Suprapubic skin (tissue), 4 donors: ENCODE results near the gene CLMN.

ENCODE experiments used
- EP300 ChIP-seq: sonication (generic); formaldehyde crosslinking; IDR thresholded peaks from one replicate; pipeline ENCODE4 v1.6.1; 2017; ENCODE audit warnings: antibody characterized with exemption
- POLR2A ChIP-seq, 2 donors: fragments of 450-650 bp; IDR thresholded peaks; one replicate each; pipeline ENCODE4 v1.6.1; 2017; ENCODE audit warnings: antibody characterized with exemption in 2 of 2, mild to moderate bottlenecking in 2 of 2, moderate library complexity in 2 of 2
- POLR2AphosphoS5 ChIP-seq, 3 donors: sonication (generic); formaldehyde crosslinking; IDR thresholded peaks; one replicate each; pipeline ENCODE4 v1.6.1; 2017; ENCODE audit warnings: antibody characterized with exemption in 3 of 3
- TF ChIP-seq, protein P1 (sequence below), 2 donors: fragments of 200-600 bp in 1 of 2; fragments of 450-650 bp in 1 of 2; sonication (generic) in 1 of 2; IDR thresholded peaks; one replicate each; pipeline ENCODE4 v1.5.1; 2016 to 2019; ENCODE audit warnings: antibody characterized with exemption in 2 of 2, mild to moderate bottlenecking in 1 of 2, moderate library complexity in 1 of 2

GRCh38 chr14:95355422-95355821, 35.7 kb upstream of the CLMN start:
- TF ChIP-seq, protein P1, sequence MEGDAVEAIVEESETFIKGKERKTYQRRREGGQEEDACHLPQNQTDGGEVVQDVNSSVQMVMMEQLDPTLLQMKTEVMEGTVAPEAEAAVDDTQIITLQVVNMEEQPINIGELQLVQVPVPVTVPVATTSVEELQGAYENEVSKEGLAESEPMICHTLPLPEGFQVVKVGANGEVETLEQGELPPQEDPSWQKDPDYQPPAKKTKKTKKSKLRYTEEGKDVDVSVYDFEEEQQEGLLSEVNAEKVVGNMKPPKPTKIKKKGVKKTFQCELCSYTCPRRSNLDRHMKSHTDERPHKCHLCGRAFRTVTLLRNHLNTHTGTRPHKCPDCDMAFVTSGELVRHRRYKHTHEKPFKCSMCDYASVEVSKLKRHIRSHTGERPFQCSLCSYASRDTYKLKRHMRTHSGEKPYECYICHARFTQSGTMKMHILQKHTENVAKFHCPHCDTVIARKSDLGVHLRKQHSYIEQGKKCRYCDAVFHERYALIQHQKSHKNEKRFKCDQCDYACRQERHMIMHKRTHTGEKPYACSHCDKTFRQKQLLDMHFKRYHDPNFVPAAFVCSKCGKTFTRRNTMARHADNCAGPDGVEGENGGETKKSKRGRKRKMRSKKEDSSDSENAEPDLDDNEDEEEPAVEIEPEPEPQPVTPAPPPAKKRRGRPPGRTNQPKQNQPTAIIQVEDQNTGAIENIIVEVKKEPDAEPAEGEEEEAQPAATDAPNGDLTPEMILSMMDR (IDR thresholded peaks at IDR 0.05) = no peak
- TF ChIP-seq EP300 = no peak
- TF ChIP-seq POLR2A (IDR thresholded peaks at IDR 0.05) = no peak
- no peak for TF ChIP-seq POLR2AphosphoS5 (IDR thresholded peaks at IDR 0.05)
